GM12872 (cell line): ENCODE data around the gene POLR2A.

ENCODE experiments used
- CTCF ChIP-seq: IDR thresholded peaks from 3 replicates; pipeline ENCODE4 v1.5.1; 2011; ENCODE audit warnings: low read depth, mild to moderate bottlenecking, low read length, moderate library complexity; ENCODE audit not compliant: insufficient read depth

Gene POLR2A

GRCh38 chr17:7444682-7445618 lies 39.2 kb upstream of the POLR2A start, which contains the start of gene CHRNB1:
TSS of gene CHRNB1 (plus strand) at chr17:7445061. CDS start at chr17:7445128, 67 bp downstream.
- TF ChIP-seq CTCF: no peak

GRCh38 chr17:7445619-7445968 lies 38.6 kb upstream of the POLR2A start:
- no peak for TF ChIP-seq CTCF

- no peak for TF ChIP-seq CTCF
Observed at GRCh38 chr17:7448461-7448860, 35.7 kb upstream of the POLR2A start.

- no peak for TF ChIP-seq CTCF
Observed at GRCh38 chr17:7459961-7460545, 24.1 kb upstream of the POLR2A start.

- no peak for TF ChIP-seq CTCF
Observed at GRCh38 chr17:7460850-7461660, 23.1 kb upstream of the POLR2A start.

GRCh38 chr17:7462474-7463371 lies 21.4 kb upstream of the POLR2A start:
- no peak for TF ChIP-seq CTCF
